Measurements from ENCODE around the gene TMED4. TPM values are rescaled to one million over a fixed set of nuclear protein-coding genes. Genes with fewer than 3 reads are reported as not detected.

Gene TMED4
- total RNA-seq, 2 donors from 2014 or later: 67.1 to 114 TPM

DNA sequence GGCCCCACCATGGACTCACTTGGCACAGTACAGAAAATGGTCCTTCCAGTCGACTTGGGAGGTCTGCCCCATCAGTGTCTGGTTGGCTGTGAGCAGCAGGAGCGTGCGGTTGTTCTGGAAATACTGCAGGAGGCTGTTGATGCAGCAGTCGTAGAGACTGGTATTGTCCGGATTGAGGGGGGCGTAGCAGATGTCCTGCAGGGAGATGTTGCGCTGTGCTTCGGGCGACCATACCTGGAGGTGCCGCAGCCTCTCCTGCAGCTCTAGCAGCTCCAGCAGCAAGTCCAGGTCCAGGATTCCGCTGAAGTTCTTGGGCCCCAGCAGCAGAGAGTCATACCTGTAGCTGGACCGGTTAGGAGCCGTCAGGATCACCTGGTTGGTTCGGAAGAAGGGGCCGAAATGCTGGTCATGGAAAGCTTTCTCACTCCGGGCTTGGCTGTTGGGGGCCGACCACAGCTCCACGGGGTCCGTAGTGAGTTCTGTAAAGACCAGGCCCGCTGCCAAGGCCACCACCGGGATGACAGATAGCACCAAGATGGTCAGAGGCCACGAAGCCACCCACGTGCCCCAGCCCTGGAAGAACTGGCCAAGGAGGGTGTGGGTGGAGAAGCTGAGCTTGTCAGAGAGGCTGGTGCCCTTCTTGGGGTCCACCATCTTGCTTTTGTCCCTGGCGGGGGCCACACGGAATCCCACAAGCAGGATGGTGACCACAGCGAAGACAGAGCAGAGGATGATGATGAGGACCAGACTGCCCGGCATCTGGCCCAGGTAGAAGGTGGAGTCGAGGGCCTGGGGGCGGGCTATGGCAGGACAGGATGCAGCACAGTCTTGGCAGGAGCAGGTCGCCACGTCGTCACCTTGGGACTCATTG, 43.0 kb downstream of the TMED4 start:
- H3K9me3 Mint-ChIP-seq: no peaks in the 10 kb centered on the region
- no peak for DNase-seq (ENCODE audit: low spot score in 2 of 2)
- no peaks in the 10 kb centered on the region for H3K36me3 Mint-ChIP-seq
- ATAC-seq: no peak
- H3K27ac Mint-ChIP-seq: no peak overlapping the region

DNA sequence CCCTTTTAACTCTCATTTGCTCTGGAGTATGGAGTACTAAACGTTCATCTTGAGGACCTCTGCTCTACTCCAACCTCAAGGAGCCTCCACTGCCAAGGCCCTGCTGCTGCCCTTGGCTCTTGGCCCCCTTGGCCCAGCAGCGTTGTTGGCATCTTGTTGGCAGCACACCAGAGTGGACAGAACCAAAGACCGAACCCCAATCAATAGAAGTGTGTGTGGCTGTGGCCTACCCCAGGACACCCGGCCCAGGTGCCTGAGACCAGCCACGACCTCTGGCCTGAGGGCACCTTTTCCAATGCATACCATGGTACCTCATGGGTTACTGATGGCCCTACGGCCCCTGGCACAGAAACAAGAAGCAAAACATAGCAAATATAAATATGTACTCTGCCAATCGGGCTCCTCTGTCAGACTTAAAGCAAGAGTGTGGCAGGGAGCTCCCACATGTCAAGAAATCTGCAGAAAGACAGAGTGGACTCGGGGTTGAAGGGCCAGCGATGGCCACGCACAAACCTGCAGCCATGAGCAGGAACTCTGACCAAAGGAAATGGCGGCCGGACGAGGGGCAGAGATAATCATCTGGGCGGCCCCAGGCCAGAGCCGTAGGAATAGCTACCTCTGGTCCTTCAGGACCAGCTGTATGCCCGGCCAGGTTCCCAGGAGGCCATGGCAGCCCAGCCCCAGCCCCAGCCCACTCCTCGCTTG, 43.8 kb downstream of the TMED4 start:
- Mint-ChIP-seq H3K27ac (no peak overlapping the region), H3K36me3 (no peaks in the 10 kb centered on the region), H3K9me3 (no peaks in the 10 kb centered on the region)
- ATAC-seq: no peak
- DNase-seq (ENCODE audit: low spot score in 2 of 2): no peak

DNA sequence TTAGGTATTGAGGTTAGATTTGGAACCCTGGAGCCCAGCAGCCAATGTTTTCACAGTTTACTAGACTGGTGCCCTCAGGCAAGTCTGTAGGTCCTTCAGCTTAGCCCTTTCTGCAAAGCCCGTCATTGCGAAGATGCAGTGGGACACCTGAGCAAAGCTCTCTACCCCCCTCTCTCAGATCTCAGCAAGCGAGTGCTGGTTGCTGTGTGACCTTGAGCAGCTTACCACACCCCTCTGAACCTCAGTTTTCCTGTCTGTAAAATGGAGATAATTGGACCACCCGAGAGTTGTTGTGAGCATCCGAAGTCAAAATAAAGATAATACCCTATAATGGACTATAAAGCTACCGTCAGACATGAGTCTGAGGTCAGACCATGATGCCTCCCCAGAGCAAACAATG, 44.6 kb downstream of the TMED4 start:
- DNase-seq (ENCODE audit: low spot score in 2 of 2) (no peak), ATAC-seq (no peak)
- peak overlapping the region in 1 of 2 donors; percentile 6 for H3K27ac Mint-ChIP-seq
- no peaks in the 10 kb centered on the region for H3K9me3 Mint-ChIP-seq
- no peaks in the 10 kb centered on the region for H3K36me3 Mint-ChIP-seq

DNA sequence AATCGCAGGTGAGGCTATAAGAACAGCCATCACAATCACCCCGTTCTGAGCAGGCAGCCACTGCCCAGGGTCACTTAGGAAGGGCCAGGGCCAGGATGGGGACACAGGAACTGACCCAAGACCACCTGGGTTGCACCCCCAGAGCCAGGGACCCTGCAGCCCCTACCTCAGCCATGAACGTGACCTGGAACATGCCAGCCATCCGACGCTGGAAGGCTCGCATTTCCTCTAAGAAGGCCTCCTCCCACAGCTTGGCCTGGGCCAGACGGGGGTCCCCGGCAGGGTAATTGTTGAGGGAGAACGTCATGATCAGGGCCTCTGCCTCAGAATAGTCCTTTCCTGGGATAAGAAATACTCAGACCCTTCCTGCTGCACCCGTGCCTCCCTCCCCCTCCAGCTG, 45.9 kb downstream of the TMED4 start:
- DNase-seq (ENCODE audit: low spot score in 2 of 2): no peak
- Mint-ChIP-seq H3K9me3 (no peaks in the 10 kb centered on the region), H3K36me3 (no peaks in the 10 kb centered on the region), H3K27ac (no peak overlapping the region)
- ATAC-seq: no peak

DNA sequence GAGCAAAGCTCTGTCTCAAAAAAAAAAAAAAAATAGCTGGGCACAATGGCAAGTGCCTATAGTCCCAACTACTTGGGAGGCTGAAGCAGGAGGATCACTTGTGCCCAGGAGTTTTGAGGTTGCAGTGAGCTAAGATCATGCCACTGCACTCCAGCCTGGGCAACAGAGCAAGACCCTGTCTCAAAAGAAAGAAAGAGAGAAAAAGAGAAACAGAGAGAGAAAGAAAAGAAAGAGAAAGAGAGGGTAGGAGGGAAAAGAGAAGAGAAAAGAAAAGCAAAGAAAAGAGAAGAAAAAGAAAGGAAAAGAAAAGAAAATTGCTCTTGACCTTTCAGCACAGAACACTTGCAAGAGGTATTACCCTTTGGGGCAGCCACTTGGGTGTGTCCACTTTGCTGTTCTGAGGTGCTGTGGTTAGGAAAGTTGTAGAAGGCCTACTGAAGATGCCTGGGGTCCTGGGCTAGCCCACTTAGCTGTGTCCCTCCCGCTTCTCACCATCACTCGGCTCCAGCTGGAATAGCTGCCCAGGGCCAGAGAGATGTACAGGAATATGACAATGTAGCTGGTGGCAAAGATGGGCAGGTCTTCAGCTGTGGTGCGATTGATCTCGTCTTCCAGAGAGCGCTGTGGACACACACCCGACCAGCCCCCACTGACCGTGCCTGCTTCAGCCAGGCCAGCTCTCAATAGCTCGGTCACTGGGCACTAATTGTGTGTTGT, 46.5 kb downstream of the TMED4 start:
- no peak for DNase-seq (ENCODE audit: low spot score in 2 of 2)
- peak overlapping the region in 1 of 2 donors; percentile 32 for H3K27ac Mint-ChIP-seq
- no peaks in the 10 kb centered on the region for H3K36me3 Mint-ChIP-seq

DNA sequence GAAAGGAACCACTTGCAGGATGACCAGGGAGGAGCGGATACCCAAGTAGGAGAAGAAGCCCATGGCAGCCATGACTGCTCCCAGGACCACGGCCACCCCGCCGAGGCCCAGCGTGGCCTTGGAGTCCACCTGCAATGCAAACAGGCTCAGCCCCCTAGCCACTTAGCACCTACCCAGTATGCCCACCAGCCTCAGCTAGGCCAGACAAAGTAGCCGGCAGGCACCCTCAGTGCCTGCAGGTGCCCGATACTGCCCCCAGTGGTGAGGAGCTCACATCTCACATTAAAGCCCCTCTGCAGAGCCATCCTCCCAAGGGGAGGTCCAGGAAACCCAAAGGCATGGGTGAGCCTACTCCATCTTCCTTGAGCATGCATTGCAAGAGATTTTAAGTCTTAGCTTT, 47.5 kb downstream of the TMED4 start:
- DNase-seq (ENCODE audit: low spot score in 2 of 2): peak in 1 of 2 donors; percentile 66
- peak; percentile 77 to 80 for ATAC-seq

More for the DNA sequence above, 46.5 kb downstream of the TMED4 start:
- H3K9me3 Mint-ChIP-seq: no peaks in the 10 kb centered on the region
- ATAC-seq: no peak

DNA sequence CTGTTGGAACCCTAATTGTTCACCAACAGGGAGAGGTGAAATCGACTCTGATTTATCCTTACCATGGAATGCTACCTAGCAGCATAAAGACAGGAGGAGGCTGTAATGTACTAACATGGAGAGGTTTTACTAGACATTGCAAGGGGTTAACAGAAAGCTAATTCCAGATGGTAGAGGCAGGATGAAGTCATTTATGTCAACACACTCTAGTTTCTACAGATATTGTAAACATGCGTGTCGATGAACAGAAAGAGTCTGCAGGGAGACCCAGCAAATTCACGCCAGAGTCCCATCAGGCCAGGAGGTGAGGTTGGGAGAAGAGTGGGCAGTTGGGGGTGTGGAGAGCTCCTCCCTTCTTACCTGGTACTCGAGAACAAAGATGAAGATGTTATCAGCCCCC, 47.9 kb downstream of the TMED4 start:
- no peak overlapping the region for H3K27ac Mint-ChIP-seq
- H3K36me3 Mint-ChIP-seq: no peaks in the 10 kb centered on the region
- DNase-seq (ENCODE audit: low spot score in 2 of 2) (no peak), ATAC-seq (no peak)
- peaks cover 0 to 2% of the 10 kb centered on the region in 2 donors for H3K9me3 Mint-ChIP-seq

More for the DNA sequence above, 47.5 kb downstream of the TMED4 start:
- Mint-ChIP-seq H3K27ac (no peak overlapping the region), H3K9me3 (no peaks in the 10 kb centered on the region), H3K36me3 (no peaks in the 10 kb centered on the region)

DNA sequence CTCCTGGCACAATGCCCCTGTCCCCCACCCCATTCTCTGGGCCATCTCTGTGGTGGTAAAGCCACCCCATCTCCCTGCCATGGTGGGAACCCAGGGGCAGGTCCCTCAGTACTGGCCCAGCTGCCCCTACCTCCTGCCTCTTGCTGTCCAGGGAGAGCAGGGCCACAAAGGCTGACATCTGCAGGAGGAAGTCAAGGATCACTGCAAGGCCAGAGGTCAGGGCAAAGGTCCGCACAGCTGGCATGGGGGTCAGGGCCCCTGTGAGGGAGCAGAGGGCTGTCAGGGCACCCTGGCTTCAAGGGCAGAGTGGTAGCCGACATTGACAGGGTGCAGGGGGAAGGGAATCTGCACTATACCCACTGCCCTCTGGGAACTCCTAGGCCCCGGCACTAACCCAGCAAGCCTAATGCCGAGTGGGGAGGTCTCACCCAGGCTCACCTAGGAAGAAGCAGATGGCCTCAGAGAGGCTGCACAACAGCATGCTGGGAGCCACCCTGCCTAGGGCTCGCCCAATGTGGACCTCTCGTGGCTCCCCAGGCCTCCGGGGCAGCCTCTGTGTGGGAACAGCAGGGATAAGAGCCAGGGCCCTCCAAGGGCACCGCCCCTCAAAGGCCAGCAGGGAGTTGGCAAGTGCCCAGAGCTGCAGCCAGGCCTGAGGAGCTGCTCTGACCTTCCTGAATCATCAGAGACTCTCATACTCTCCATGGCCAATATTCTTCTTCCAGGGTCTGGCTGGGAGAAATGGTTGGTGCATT, 48.6 kb downstream of the TMED4 start:
- Mint-ChIP-seq H3K9me3 (peaks cover 0 to 4% of the 10 kb centered on the region in 2 donors), H3K36me3 (peaks cover 0 to under 1% of the 10 kb centered on the region in 2 donors), H3K27ac (no peak overlapping the region)
- ATAC-seq (no peak), DNase-seq (ENCODE audit: low spot score in 2 of 2) (no peak)

DNA sequence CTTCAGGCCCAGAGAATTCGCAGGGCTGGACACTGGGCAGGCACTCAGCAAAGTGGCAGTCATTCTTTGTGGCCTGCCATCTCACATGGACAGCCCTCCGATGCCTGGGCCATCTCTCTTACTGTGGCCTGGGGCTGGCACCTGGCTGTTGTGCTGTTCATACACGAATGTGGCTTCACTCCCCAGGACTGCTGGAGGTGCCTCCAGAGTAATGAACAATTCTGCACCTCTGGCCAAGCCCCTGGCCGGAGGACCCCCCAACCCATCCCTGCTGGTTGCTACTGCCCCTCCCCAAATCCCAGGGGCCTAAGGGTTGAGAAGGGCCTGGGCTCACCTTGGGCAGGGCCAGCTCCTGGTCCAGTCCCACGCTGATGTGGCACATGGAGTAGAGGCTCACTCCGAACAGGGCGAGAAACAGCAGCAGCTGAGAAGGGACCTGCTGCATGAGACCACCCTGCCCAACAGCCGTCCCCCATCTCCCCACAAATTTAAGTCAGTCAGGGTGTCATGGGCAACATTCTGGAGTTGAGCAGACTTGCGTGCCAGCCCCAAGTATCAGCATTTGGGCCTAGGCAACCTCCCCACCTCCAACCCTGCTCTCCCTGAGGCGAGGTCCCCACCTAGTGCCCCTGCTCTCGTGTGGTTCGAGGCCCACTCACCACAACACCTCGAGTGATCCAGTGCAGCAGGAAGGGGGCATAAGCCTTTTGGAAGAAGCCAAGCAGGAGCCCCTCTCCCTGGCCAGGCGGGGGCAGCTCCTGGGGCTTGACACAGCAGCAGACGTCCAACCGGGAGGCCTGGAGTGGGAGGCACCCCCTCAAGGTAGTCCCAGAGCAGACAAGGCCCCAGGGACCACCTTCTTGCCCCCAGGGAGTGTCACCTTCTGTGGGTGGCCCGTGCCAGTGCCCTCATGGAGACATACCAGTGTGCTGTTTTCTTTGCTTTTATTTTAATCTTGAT, 50.3 kb downstream of the TMED4 start:
- H3K9me3 Mint-ChIP-seq: peaks cover 0 to 4% of the 10 kb centered on the region in 2 donors
- H3K36me3 Mint-ChIP-seq: peaks cover 0 to 6% of the 10 kb centered on the region in 2 donors
- no peak overlapping the region for H3K27ac Mint-ChIP-seq
- ATAC-seq (no peak), DNase-seq (ENCODE audit: low spot score in 2 of 2) (no peak)

DNA sequence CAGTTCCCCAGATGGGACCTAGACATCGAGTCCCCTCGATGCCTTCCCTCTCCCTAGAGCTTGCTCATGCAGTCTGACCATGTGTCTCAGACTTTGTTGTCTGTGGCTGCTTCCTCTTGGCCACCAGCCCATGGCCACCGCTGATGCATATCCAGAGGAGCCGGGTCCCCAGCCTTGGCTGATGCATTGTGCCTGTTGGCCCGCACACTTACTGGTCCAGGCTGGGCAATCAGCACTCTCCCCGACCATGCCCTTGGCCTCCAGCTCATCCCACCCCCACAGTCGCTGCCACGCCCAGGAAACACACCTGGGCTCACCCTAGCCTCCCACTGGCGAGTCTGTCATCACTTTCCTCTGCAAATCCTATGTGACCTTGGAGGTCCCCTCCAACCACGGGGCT, 51.0 kb downstream of the TMED4 start:
- H3K27ac Mint-ChIP-seq: no peak overlapping the region

More for the DNA sequence above, 51.0 kb downstream of the TMED4 start:
- ATAC-seq (peak in 1 of 2 donors; percentile 13), DNase-seq (ENCODE audit: low spot score in 2 of 2) (no peak)
- H3K9me3 Mint-ChIP-seq: peaks cover 0 to 4% of the 10 kb centered on the region in 2 donors
- H3K36me3 Mint-ChIP-seq: peaks cover 1 to 6% of the 10 kb centered on the region in 2 donors

Other genes starting within 250 kb of the TMED4 start
- 100 to 1,000 TPM in 1 of 2 donors, 10 to 100 TPM in 1; 87.9 to 112 TPM for gene NUDCD3, start 91.6 kb downstream of the TMED4 start, total RNA-seq
- gene NPC1L1, start 40.9 kb downstream of the TMED4 start, total RNA-seq: under 1 TPM; 0.06 to 0.14 TPM
- 10 to 100 TPM; 83.4 to 92.7 TPM for gene DDX56, start 8.3 kb downstream of the TMED4 start, total RNA-seq
- 100 to 1,000 TPM in 1 of 2 donors, 10 to 100 TPM in 1; 53.2 to 106 TPM for gene OGDH, start 24.4 kb upstream of the TMED4 start, total RNA-seq
- gene ZMIZ2, start 166.6 kb upstream of the TMED4 start, total RNA-seq: 100 to 1,000 TPM; 124 to 176 TPM
- gene PPIA, start 214.4 kb upstream of the TMED4 start, total RNA-seq: 1,000 to 10,000 TPM; 2,757 to 2,768 TPM